HG03060 (cell line): ENCODE results near the gene CHN1.

Experiments used
- ATAC-seq: cut with Tn5 transposase; IDR thresholded peaks from one replicate; pipeline ENCODE4 v1.9.1; 2021; ENCODE audit warnings: low read depth, moderate number of reproducible peaks; ENCODE audit not compliant: unreplicated experiment

The CHN1 gene

GRCh38 chr2:174775571-174775980, 229.6 kb downstream of the CHN1 start:
- ATAC-seq: no peak

- no peak for ATAC-seq
These were observed 230.3 kb downstream of the CHN1 start for GRCh38 chr2:174774886-174775285.

GRCh38 chr2:174773215-174773614, 232.0 kb downstream of the CHN1 start:
- ATAC-seq: no peak

- ATAC-seq: no peak
These were observed 232.7 kb downstream of the CHN1 start for GRCh38 chr2:174772472-174772801.

- peak; percentile 50 for ATAC-seq
These were observed 233.3 kb downstream of the CHN1 start for GRCh38 chr2:174771631-174772471.

- ATAC-seq: no peak
These were observed 234.0 kb downstream of the CHN1 start for GRCh38 chr2:174771136-174771535.

GRCh38 chr2:174768557-174768956, 236.6 kb downstream of the CHN1 start:
- ATAC-seq: no peak

GRCh38 chr2:174766271-174766670, 238.9 kb downstream of the CHN1 start:
- no peak for ATAC-seq

- no peak for ATAC-seq
These were observed 239.6 kb downstream of the CHN1 start for GRCh38 chr2:174765576-174765975.

GRCh38 chr2:174764280-174765255, 240.6 kb downstream of the CHN1 start, which contains the start of gene CHRNA1:
TSS of gene CHRNA1 (minus strand) at chr2:174764472. CDS start at chr2:174764394, 78 bp downstream.
- ATAC-seq: peak; percentile 68

GRCh38 chr2:174763780-174764179, 241.4 kb downstream of the CHN1 start:
- no peak for ATAC-seq

- no peak for ATAC-seq
These were observed 242.7 kb downstream of the CHN1 start for GRCh38 chr2:174762464-174762863.

GRCh38 chr2:174761837-174762236, 243.3 kb downstream of the CHN1 start:
- no peak for ATAC-seq

- ATAC-seq: no peak
These were observed 244.2 kb downstream of the CHN1 start for GRCh38 chr2:174760845-174761473.

GRCh38 chr2:174759381-174760065, 245.7 kb downstream of the CHN1 start:
- no peak for ATAC-seq

- no peak for ATAC-seq
These were observed 248.4 kb downstream of the CHN1 start for GRCh38 chr2:174756743-174757142.

- peak; percentile 26 for ATAC-seq
These were observed 252.0 kb downstream of the CHN1 start for GRCh38 chr2:174753038-174753633.

- peak; percentile 84 for ATAC-seq
These were observed 252.7 kb downstream of the CHN1 start for GRCh38 chr2:174752403-174753037.

GRCh38 chr2:174750923-174751441, 254.2 kb downstream of the CHN1 start:
- peak; percentile 27 for ATAC-seq
